HG03378 (cell line): Measurements from ENCODE around the gene PRKAR2B.
"Not testable (repeated sequence)": the region's sequence is repeated elsewhere in the genome, so short reads cannot be mapped to it uniquely, and the experiment has no call there.

Experiments
- ATAC-seq: cut with Tn5 transposase; IDR thresholded peaks from one replicate; pipeline ENCODE4 v1.9.1; 2021; ENCODE audit warnings: mild to moderate bottlenecking, moderate library complexity; ENCODE audit not compliant: unreplicated experiment

Gene PRKAR2B

DNA sequence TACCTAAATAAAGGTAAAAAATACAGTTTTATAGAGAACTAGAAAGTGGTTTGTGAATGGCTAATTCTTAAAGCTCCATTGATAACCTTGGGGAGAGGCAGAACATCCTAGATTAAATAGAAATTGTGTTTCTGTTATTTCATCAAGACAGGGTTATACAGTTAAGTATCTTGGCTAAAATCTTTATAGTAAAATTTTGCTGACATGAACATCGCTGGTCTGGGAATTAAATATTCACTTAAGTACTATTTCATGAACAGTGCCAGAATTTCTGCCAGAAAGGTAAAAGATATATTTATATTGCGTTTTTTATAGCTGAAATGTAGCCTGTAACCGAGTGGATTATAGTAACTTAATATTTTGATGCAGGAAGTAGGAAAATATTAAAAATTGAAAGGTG, 70.6 kb downstream of the PRKAR2B start:
- no peak for ATAC-seq

DNA sequence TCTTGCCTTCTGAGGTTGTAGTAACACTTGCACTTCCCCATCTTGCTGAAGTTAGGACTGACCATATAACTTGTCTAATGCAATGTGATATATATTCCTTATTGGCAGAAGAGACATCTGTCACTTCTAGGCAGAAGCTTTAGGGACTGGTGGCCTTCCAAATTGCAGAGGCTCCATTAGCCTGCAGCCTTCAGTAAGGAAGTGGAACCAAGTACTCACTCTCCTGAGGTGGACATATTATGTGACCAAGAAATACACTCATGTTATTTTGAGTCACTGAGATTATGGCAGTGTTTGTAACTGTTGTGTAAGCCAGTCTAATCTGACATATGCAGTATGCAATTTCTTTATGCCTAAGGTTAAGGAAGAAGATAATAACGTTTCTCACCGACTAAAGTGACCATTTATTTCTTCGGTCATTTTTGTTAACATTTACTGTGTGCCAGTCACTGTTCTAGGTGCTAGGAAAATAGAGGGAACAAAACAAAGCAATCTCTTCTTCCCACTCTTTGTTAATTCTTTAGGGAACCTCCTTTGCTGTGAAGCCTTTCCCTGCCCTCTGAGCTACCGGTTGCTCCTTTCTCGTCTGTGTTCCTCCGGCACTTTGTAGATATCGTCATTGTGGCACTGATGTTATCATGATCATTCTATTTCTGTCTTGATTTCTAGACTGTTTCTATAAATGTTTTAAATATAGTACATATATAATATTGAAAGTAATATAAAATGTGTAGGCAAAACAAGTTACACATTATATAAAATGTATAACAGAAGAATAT, 71.4 kb downstream of the PRKAR2B start:
- ATAC-seq: no peak

DNA sequence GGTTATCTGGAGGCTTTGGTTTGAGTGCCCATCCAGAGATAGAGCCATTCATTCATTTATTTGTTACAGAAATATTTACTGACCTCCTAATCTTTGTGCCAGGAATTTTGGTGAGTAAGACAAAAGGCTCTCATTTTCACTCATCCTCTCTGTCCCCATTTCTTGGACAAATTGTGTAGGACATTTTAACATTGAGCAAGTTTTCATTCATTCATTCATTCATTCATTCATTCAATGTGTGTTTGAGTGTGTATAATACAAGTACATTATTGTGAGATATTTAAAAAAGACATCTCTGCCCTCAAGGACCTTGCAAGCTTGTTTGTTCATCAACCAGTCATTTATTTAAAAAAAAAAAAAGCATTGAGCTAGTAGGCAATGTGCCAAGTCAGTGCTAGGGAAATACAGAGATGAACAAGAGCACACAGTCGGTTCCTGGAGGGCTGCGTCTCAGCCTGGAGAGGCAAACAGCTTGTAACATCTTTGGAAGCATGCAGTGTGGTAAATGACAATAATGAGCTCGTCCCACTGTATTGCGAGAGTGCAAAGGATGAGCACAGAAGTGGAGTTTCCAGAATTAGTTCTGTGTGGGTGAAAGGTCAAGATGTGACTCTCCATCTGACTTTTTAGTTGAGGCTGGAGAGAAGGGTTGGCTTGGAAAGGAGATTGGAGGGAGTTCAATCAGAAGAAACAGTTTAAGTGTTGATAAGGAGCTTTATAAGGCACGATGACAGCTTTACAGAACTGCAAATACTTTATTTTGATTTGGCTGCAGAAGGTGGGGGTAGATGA, 73.8 kb downstream of the PRKAR2B start:
- no peak for ATAC-seq

DNA sequence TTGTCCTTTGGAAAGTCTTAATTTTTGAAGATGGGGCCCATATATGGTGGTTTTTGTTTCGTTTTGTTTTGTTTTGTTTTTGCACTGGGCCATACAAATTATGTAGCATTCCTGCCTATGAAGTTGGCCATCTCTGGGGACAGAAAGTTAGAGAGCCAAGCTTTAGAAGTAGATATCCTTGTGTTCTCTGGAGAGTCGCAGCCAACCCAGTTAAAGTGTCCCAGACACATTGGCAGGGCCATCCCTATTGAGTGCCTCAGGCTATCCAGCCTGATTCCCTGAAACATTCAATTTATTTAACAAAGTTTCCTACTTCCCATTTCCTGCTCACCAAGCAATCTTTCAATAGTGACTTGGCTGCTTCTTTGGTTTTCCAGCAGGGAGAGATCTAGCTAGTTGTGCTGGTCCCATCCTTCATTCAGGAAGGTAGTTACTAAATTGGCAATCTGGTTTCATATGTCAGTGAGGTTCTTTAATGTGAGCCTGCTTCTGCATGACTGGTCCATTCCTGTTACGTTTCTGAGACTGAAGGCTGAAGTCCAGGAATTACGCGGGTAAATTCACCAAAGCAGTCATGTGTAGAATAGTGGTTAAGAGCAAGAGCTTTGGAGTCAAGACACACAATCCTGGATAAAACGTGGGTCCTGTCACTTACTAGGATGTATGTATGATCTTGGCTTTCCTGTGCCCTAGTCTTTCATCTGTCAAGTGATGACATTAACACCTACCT, 75.0 kb downstream of the PRKAR2B start:
- no peak for ATAC-seq

DNA sequence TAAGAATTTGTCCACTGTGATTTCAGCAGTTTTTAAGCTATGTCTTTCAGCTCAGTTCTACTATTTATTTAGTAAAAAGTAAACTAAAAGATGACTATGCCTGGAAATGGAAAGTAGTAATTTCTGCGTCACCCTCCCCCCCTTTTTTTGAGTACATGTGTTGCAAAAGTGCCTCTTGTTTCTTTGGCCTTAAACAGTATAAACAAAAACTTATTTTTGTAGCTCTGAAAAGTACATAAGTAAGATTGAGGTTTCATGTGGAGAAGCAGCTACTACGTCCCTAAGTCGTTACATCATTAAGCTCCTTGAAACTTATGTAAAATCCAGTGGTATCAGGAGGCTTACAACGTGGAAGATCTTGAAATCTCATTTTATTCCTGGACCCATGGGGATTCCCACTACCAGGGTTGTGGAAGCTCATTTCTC, 78.0 kb downstream of the PRKAR2B start:
- no peak for ATAC-seq

GRCh38 chr7:107123392-107123791, 78.9 kb downstream of the PRKAR2B start:
- no peak for ATAC-seq

DNA sequence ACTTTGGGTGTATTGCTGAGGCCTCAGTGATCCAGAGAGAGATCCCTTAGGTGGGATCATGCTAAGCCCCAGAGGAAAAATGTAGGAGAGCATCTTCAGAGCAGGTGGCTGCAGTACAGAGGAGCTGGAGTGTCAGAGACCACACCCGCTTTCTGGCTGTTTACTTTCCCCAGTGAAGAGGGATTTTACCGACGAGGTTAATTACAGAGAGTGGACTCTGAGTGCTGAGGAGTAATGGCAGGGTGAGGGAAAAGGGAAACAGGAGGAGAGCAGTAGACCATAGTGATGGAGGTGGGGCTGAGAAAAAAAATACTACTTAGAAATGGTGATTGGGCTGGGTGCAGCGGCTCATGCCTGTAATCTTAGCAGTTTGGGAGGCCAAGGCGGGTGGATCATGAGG, 81.0 kb downstream of the PRKAR2B start:
- ATAC-seq: no peak

- ATAC-seq: no peak
These were observed 83.7 kb downstream of the PRKAR2B start for GRCh38 chr7:107128217-107128616.

- no peak for ATAC-seq
These were observed 84.2 kb downstream of the PRKAR2B start for GRCh38 chr7:107128748-107129147.

DNA sequence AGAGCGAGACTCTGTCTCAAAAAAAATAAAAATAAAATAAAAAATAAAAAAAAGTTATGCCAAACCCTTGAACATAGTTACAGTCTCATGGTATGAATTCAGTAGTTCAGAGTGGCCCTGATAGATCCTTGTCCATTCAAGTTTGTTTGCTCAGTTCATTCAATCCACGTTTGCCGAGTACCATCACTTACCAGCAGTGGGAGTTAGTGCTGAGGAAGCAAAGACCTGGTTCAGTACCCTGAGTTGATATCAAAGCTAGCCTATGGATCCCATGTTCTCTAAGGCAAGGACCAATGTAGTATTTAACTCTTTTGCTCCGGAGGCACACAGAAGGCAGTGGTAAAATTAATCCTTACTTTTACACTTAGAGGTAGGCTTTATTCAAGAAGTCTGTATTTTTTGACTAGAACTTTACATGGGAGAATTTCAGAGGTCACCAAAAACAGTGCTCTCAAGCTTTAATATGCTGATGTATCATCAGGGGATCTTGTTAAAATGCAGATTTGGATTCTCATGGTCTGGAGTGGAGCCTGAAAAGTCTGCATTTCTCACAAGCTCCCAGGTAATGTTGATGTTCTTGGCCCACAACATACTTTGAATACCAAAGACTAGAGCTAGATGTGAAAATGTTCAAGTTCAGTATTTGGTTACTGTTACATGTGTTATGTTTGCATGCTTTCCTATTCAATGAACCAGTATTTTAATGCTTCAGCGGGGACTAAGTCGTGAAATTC, 86.1 kb downstream of the PRKAR2B start:
- ATAC-seq: no peak

GRCh38 chr7:107133396-107133795, 88.9 kb downstream of the PRKAR2B start:
- ATAC-seq: no peak

- ATAC-seq: no peak
These were observed 94.4 kb downstream of the PRKAR2B start for GRCh38 chr7:107138696-107139420.

DNA sequence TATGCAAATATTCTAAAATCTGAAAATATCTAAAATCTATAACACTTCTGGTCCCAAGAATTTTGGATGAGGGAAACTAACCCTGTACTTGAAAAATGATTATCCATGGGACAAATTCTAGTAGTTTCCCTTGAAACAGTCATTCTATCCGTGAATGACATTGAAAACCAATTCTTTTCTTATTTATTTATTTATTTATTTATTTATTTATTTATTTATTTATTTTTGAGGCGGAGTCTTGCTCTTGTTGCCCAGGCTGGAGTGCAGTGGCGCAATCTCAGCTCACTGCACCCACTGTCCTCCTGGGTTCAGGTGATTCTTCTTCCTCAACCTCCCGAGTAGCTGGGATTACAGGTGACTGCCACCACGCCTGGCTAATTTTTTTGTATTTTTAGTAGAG, 99.4 kb downstream of the PRKAR2B start:
- not testable (repeated sequence) for ATAC-seq

GRCh38 chr7:107145067-107145838, 100.7 kb downstream of the PRKAR2B start:
- ATAC-seq: no peak

DNA sequence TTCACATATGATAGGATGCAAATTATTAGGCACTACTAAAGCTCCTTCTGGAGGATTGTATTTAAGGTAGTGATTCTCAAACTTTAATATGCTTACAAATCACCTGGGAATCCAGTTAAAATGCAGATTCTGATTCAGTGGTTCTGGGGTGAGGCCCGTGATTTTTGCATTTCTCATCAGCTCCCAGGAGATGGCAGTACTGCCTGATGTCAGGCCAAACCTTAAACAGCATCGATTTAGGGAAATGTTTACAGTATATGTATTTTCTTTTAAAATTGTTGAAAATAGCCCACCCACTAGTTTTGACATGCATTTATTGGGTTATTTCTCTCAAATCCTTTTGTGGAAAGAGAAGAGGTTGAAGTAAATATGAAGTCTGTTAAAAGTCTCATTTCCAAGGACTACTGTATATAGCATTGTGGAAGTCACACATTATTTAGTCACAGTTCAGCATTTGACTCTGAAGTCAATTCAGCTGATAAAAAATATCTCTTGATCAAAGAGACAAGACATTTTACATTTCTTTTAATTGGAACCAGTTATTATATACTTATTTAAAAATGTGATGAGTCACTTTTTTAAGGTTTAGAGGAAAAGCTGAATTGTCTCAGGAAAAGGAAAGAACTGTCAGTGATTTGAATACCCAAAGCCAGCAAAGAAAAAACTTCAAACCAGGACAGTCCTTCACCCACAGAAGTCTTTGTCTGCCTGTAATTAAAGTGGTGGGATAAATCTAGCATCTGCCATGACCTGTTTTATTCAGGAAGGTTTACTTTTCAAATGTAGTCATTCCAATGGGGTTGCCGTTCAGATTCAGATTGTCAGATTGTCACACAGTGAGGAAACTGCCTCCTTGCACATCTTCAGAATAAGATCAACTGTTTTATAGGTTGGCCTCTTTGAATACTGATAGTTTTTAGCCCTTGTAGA, 103.2 kb downstream of the PRKAR2B start:
- ATAC-seq: peak; percentile 58

DNA sequence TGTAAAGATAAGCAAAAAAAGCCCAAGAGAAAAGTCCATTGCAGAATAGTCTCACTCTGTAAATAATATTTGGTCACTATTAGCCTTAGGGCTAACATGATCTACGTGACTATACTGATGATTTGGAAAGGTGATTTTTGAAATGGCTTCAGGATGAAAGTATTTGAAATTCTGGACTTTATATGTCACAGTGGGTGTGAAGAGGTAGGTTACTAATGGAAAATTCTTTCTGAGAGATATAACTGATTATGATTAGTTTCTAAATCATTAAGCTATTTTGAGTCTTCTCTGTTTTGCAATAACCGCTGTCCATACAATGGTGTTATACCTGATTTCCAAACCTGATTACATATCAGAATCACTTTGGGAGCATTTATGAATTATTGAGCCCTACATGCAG, 104.2 kb downstream of the PRKAR2B start:
- ATAC-seq: no peak

DNA sequence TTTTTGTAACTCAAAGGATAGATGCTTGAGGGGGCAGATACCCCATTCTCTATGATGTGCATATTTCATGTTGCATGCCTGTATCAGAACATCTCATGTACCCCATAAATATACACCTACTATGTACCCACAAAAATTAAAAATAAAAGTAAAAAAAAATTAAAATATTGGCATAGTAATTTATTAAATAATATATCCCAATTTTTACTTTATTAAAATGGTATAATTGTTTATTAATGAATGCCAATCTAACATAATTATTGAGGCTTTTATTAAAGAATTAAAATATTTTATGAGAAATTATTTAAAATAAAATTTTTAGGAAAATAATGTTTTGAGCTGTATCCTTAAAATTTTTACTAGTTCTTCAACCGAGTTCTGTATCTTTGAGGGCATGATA, 105.4 kb downstream of the PRKAR2B start:
- no peak for ATAC-seq

DNA sequence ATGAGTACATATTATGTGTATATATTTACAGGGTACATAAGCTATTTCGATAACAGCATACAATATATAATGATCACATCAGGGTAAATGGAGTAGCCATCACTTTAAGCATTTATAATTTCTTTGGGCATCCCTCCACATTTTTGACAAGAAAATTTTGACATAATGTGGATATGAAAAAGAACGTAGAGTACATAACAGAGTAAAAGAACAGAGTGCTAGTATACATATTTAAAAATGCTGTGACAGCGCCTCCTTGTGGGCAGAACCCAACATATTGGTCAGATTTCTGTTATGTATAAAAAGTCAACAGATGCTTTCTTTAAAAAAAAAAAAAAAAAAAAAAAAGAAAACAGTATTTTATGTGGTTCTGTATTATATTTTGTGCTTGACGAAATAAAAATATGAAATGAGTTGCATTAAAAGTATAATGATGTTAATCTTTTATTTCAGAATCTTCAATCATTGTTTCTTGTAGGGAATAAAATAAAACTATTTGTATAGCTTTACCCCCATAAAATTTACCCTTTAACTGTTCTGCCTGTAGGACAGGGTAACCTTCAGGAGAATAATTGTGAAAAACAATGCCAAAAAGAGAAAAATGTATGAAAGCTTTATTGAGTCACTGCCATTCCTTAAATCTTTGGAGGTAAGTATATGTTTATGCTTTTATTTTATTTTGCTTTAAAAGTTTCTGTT, 106.0 kb downstream of the PRKAR2B start:
- no peak for ATAC-seq
